IPS DF 6.9 (cell line): ENCODE data around the gene OPN4.

Source experiments
- DNase-seq: peaks from one replicate; pipeline ENCODE4 v3.0.0-alpha.2; 2013; ENCODE audit warnings: low read depth, low spot score
- H3K27ac ChIP-seq: one replicate; pipeline ENCODE4 v1.5.1; 2013; ENCODE audit warnings: low read length, control low read depth
- H3K27me3 ChIP-seq: 2 replicates; pipeline ENCODE4 v1.6.1; 2013; ENCODE audit warnings: mild to moderate bottlenecking, low read length; ENCODE audit not compliant: control insufficient read depth, insufficient read depth
- H3K36me3 ChIP-seq: 2 replicates; pipeline ENCODE4 v1.6.1; 2013; ENCODE audit warnings: low read length; ENCODE audit not compliant: control insufficient read depth, insufficient read depth
- H3K4me1 ChIP-seq: 2 replicates; pipeline ENCODE4 v1.6.1; 2013; ENCODE audit warnings: low read length; ENCODE audit not compliant: control insufficient read depth, insufficient read depth
- H3K4me3 ChIP-seq: 2 replicates; pipeline ENCODE4 v1.5.1; 2013; ENCODE audit warnings: mild to moderate bottlenecking, low read length
- H3K9me3 ChIP-seq: 2 replicates; pipeline ENCODE4 v1.6.1; 2013; ENCODE audit warnings: low read length, inconsistent platforms; ENCODE audit not compliant: control insufficient read depth, insufficient read depth
- WGBS: extraction: QIAGEN DNeasy Blood & Tissue Kit; methylation state at CpG from one replicate; pipeline ENCODE4 v1.1.7; 2013; ENCODE audit warnings: mixed read lengths, missing lambda C conversion rate; ENCODE audit not compliant: insufficient read length, insufficient coverage; 5-methylcytosine and 5-hydroxymethylcytosine counted together

Gene OPN4

DNA sequence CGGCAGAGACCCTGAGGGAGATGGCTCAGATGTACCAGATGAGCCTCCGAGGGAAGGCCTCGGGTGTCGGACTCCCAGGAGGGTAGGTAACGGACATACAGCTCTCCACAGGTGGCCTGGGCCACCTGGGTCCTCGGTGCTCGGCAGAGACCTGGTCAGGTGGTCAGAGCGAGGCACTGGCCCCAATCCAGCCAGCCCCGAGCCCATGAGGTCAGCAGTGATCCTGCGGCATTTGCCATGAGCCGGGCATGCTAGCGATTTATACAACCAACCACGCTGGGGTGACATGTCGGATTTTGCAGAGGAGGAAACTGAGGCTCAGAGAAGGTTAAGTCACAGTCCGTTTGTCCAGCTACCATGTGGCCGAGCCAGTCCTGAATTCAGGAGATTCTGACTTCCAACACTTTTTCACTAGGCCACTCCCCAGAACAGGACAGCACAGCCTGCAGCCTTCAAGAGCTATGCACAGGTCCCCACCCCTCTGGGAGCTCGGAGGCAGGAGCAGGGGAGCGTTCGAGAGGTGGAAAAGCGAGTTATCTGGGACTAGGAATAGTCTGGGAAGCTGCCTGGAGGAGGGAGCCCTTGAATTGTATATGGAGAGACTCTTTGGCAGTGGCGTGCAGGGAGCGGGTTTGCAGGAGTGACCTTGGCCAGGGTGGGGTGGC, 27.5 kb downstream of the OPN4 start:
- no peaks in the 10 kb centered on the region for H3K9me3 ChIP-seq
- no peaks in the 10 kb centered on the region for H3K27me3 ChIP-seq
- no peaks in the 10 kb centered on the region for H3K36me3 ChIP-seq
- no peak overlapping the region for H3K4me3 ChIP-seq
- no CpG with 5 or more reads among the region's 22 CpGs for WGBS
- no peak overlapping the region for H3K27ac ChIP-seq
- no peaks in the 10 kb centered on the region; the same call in 1 of the 2 replicates for H3K4me1 ChIP-seq
- no peak for DNase-seq

DNA sequence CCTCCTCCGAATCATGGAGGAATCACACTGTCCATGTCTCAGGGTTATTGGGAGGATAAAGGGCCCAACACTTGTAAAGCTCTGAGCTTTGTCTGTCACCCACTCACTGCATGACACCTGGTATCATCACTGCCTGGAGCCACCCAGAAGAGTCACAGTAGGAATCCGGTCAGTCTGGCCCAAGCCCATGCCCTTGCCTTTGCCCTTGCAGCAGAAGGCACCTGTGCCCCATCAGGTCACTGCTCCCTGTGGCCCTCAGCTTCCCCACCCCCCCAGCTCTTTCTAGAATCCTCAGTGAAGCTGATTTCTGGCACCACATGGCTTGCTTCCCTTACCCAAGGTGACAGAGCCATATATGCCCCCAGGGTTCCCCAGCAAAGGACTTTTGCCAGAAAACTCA, 28.3 kb downstream of the OPN4 start:
- Histone ChIP-seq H3K27me3 (no peaks in the 10 kb centered on the region), H3K4me3 (no peak overlapping the region), H3K27ac (no peak overlapping the region), H3K9me3 (no peaks in the 10 kb centered on the region), H3K4me1 (no peaks in the 10 kb centered on the region; the same call in 1 of the 2 replicates), H3K36me3 (no peaks in the 10 kb centered on the region)
- no peak for DNase-seq
- no CpG with 5 or more reads among the region's 2 CpGs for WGBS

DNA sequence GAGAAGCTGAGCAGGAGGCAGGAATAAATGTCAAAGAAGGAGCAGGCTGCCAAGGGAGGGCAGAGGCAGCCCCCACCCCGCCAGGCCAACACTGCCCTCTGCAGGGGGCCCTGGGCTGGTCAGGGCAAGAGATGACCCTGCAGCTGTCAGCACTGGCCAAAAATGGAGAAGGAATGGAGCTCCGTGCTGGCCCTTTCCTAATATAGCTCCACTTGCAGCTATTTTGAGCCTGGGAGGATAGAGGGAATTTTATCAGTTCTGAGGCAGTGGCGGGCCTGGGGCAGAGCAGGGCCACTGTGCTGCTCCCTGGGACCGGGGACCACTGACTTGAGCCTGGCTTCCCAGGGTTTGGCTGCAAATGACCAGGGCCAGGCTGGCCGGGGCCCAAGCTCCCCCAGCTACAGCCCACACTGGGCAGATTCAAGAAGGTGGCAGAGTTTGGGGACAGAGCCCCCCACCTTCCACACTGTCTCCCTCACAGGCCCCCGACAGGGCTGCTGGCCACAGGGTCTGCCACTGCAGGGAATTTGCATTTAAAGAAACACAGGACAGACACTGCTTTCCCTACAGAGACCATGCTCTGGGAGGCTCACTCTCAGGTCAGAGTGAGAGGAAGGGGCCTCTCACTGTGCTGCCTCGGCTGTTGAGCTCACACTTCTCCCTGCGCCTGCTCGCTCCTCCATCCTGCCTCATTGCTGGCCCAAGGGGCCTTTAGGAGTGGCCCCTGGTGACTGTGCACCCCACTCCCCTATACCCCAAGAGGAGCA, 30.2 kb downstream of the OPN4 start:
- Histone ChIP-seq H3K4me3 (no peak overlapping the region), H3K27me3 (no peaks in the 10 kb centered on the region), H3K4me1 (peaks cover 4% of the 10 kb centered on the region), H3K27ac (no peak overlapping the region), H3K36me3 (no peaks in the 10 kb centered on the region), H3K9me3 (no peaks in the 10 kb centered on the region)
- DNase-seq = no peak
- WGBS = no CpG with 5 or more reads among the region's 9 CpGs

DNA sequence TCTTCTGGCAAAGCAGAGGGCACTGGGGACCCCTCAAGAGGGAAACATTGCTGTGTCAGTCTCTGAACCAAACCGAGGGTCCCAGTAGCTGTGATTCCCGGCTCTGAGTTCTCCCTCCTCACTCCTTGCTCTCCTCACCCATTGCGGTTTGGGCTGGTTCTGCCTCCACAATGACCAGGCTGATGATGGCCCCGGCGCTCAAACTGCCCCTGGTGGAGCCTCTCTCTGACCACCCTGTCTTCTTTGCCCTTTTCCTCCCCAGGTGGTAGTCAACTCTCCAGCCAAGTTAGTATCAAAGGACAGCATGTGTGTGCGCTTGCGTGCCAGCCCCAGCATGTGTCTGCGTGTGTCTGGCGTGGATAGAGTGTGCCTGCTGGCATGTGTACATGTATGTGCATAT, 31.1 kb downstream of the OPN4 start:
- Histone ChIP-seq H3K27ac (no peak overlapping the region), H3K4me3 (no peak overlapping the region), H3K36me3 (no peaks in the 10 kb centered on the region), H3K4me1 (peaks cover 4% of the 10 kb centered on the region), H3K9me3 (no peaks in the 10 kb centered on the region), H3K27me3 (no peaks in the 10 kb centered on the region)
- no CpG with 5 or more reads among the region's 9 CpGs for WGBS
- no peak for DNase-seq

DNA sequence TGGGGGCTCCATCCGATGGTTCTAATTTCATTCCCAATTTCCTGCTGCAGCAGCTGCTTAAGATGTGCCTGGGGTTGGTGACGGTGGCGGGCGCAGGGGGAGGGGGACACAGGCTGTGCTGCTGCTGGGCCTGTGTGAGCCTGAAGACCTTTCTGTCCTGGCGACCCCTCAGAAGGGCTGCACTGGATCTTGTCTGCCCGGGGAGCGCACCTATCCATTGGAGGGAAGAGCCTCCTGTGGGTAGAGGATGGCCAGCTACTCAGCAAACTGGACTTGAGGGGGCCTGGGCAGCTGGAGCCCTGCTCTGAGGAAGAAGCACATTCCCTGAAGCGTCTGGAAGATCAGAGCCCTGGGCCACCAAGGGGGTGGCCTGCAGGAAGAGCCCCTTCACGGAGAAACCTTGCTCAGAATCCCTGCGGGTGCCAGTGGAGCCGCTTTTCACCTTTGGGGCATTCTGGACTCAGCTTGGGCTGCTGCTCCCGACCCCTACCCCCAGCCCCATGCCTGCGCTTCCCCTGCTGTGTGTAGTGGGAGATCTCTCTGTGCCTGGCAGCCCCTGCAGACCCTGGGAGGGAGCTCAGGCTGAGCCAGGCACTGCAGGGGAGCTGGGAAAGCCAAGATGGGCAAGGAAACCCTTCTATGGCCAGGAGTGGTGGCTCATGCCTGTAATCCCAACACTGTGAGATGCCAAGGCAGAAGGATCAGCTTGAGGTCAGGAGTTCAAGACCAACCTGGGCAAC, 31.7 kb downstream of the OPN4 start:
- Histone ChIP-seq H3K9me3 (no peaks in the 10 kb centered on the region), H3K27ac (no peak overlapping the region), H3K4me3 (no peak overlapping the region), H3K27me3 (no peaks in the 10 kb centered on the region), H3K36me3 (no peaks in the 10 kb centered on the region), H3K4me1 (peaks cover 4% of the 10 kb centered on the region)
- no CpG with 5 or more reads among the region's 13 CpGs for WGBS
- DNase-seq = no peak

DNA sequence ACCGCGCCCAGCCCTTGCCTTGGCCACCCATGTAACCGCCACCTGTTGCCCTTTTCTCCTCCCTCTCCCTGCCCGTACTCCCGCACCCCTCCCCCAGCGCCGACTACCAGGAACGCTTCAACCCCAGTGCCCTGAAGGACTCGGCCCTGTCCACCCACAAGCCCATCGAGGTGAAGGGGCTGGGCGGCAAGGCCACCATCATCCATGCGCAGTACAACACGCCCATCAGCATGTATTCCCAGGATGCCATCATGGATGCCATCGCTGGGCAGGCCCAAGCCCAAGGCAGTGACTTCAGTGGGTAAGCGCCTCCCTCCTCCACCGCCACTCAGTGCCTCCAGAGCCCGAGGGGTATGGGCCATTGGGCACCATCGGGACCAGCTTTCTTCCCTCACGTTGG, 32.6 kb downstream of the OPN4 start:
- Histone ChIP-seq H3K36me3 (no peaks in the 10 kb centered on the region), H3K4me3 (no peak overlapping the region), H3K9me3 (no peaks in the 10 kb centered on the region), H3K27me3 (no peaks in the 10 kb centered on the region), H3K4me1 (peaks cover 4% of the 10 kb centered on the region), H3K27ac (no peak overlapping the region)
- no peak for DNase-seq
- WGBS = no CpG with 5 or more reads among the region's 19 CpGs

DNA sequence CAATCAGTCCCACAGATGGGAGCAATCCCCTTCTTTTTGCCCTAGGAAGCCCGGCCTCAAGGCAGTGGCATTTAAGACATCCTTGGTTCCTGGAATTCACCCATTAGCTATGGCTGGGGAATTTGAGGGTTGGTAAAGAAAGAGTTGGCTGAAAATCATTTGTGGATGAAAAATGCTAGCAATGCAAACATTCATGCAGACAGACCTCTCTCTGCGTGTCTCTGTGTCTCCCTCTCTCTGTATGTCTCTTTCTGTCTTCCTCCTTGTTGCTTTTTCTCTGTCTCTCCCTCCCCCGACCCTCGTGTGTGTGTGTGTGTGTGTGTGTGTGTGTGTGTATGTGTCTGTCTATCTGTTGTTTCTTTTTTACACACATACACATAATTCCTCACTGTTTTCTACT, 33.4 kb downstream of the OPN4 start:
- Histone ChIP-seq H3K27me3 (no peaks in the 10 kb centered on the region), H3K36me3 (no peaks in the 10 kb centered on the region), H3K27ac (no peak overlapping the region), H3K9me3 (no peaks in the 10 kb centered on the region), H3K4me3 (no peak overlapping the region), H3K4me1 (peaks cover 4% of the 10 kb centered on the region)
- WGBS = no CpG with 5 or more reads among the region's 4 CpGs
- no peak for DNase-seq

DNA sequence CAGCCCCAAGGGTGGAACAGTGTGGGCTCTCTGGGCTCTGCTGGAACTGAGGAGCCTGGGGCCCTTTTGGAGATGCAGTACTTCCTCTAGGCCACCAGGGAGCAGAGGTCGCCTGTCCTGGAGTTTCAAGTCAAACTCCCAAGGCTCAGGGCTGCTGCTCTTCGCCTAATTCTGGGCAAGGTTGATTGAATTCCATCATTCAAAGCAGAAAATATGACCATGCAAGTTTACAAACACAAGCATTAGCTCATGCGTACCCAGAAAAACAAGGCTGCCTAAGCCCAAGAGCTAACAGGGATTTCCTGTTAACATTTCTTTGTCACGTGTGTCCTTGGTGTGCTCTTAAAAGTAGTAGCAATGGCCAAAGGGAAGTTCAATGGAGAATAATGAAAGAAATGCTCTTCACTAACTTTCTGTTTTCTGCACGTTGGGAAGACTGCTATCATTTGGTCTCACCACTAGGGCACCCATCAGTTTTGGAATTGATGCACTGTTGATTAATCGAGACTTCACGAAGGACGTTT, 34.1 kb downstream of the OPN4 start:
- Histone ChIP-seq H3K4me1 (peaks cover 4% of the 10 kb centered on the region), H3K27ac (no peak overlapping the region), H3K4me3 (no peak overlapping the region), H3K9me3 (no peaks in the 10 kb centered on the region), H3K27me3 (no peaks in the 10 kb centered on the region), H3K36me3 (no peaks in the 10 kb centered on the region)
- peak; percentile 68 for DNase-seq
- no CpG with 5 or more reads among the region's 8 CpGs for WGBS

DNA sequence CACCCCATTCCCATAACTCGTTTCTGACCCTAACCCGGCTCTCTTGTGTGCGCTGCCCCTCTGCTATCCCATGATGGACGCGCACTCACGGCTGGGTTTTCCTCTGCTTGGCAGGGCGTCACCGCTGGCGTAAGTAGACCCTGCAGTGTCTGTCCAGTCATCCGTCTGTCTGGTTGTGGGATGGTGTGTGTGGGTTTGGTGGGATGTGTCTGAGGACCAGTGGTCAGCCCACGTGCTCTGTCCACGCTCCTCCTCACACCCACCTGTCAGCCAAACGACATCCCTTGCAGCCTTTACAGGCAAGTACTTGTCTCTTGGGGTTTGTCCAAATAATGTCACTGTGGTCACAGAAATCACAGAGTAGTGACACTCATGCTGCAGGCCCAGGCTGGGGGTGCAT, 34.8 kb downstream of the OPN4 start:
- Histone ChIP-seq H3K27ac (no peak overlapping the region), H3K36me3 (no peaks in the 10 kb centered on the region), H3K9me3 (no peaks in the 10 kb centered on the region), H3K4me1 (peaks cover 4% of the 10 kb centered on the region), H3K4me3 (no peak overlapping the region), H3K27me3 (no peaks in the 10 kb centered on the region)
- no peak for DNase-seq
- 100% methylated on average over 1 of the region's 13 CpGs for WGBS

DNA sequence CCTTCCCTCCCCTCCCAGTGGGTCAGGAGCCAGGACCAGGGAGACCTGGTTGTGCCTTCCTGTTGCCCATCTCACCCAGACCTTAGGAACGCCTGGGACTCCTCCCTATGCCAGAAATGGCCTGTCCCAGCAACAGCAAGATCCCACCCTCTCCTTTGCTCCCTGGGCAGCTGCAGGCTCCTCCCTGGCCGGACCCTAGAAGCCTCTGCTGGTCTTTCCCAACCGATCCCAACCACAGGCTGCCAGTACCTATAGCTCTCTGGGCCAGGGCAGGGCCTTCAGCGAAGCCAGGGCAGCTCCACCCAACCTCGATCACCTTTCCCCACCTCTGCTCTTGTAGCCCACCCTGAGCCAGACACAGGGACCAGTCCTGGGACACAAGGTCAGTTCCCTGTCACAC, 35.9 kb downstream of the OPN4 start:
- Histone ChIP-seq H3K4me1 (peaks cover 4% of the 10 kb centered on the region), H3K9me3 (no peaks in the 10 kb centered on the region), H3K4me3 (no peak overlapping the region), H3K27me3 (no peaks in the 10 kb centered on the region), H3K36me3 (no peaks in the 10 kb centered on the region), H3K27ac (no peak overlapping the region)
- no CpG with 5 or more reads among the region's 5 CpGs for WGBS
- no peak for DNase-seq
